NCI-H1092 treated with DMSO at 0.1 percent for 48 hours (cell line): ENCODE measurements around the gene TAB2.
"Not testable (repeated sequence)": the region's sequence is repeated elsewhere in the genome, so short reads cannot be mapped to it uniquely, and the experiment has no call there.

Source experiments
- DNase-seq: peaks from one replicate; lab custom pipeline; 2025; lab: John Stamatoyannopoulos, UW

Gene TAB2

DNA sequence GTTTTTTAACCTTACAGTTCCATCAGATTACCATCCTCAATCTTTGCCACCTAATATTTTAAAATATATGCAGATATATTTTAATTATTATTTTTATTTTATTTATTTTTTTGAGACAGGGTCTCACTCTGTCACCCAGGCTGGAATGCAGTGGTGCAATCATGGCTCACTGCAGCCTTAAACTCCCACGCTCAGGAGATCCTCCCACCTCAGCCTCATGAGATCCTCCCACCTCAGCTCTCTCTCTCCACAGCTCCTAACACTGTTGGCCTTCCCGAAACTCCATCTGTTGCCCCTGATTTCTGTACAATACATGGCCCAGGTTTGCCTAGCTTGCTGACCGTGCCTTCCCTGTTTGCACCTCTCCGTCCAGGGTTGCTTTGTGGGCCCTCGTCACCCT lies 4.4 kb upstream of the TAB2 start:
- no peak for DNase-seq

DNA sequence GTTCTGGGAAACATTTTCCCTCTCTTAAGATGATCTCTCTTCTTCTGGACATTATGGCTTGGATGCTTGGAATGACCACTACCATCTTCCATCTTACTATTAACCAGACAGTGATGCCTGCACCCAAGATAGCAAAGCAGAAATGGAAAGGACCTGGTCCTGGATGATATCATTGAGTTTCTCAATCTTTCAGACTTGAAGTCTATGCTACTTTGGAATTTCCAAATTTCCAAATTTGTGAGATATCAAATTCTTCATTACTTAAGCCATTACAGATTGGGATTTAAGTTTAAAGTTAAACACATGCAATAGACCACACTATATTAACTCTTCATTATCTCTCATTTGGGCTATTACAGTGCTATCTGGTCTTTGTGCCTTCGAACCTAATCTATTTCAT lies 3.7 kb upstream of the TAB2 start:
- no peak for DNase-seq

DNA sequence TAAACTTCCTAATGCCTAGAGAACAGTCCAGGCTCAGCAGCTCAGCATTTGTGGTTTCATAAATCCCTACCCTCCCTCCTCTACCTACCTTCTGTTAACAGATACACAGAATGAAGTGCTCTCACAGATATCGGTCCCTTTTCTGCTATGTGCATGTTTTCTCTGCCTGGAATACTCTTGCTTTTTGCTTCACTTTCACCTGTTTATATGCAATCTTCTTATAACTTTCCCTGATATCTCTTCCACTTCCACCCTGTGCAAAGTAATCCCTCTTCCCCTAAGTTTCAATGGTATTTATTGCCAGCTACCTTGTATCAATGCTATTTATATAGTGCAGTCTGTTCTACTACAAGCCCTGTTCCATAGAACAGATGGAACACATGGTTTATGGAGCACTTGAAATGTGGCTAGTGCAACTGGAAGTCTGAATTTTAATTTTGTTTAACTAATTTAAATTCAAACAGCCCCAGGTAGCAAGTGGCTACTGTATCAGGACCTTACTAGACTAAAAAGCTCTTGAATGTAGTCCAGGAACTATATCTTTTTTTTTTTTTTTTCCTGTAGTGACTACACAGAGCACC lies 3.1 kb upstream of the TAB2 start:
- DNase-seq: peak; percentile 10

DNA sequence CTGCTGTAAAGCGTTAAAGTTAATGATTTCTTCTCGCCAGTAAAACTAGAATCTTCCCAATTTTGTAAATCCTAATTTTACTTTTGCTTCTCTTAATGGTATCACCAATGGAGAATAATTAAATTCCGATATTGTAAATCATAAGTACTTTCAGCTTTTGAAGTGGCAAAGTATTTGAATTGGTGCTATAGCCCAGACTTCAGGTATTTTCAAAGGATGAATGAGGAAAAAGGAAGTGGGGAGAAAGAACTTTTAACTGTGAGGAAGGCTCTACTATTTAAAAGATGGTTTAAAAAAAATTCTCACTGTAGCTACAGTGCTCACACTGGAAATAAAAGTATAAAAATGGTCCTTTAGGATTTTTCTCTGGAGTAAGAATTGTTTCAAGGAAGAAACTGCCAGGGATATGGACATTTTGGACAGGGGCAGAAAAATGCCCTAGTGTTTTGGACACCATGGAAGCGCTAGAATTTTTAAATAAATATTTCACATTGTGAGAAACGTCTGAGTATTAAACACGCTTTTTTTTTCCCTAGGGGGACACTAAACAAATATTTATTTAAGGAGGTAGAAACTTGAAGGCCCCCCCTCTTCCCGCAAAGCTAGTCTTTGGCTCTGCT lies 1.3 kb upstream of the TAB2 start:
- DNase-seq: peak; percentile 23

DNA sequence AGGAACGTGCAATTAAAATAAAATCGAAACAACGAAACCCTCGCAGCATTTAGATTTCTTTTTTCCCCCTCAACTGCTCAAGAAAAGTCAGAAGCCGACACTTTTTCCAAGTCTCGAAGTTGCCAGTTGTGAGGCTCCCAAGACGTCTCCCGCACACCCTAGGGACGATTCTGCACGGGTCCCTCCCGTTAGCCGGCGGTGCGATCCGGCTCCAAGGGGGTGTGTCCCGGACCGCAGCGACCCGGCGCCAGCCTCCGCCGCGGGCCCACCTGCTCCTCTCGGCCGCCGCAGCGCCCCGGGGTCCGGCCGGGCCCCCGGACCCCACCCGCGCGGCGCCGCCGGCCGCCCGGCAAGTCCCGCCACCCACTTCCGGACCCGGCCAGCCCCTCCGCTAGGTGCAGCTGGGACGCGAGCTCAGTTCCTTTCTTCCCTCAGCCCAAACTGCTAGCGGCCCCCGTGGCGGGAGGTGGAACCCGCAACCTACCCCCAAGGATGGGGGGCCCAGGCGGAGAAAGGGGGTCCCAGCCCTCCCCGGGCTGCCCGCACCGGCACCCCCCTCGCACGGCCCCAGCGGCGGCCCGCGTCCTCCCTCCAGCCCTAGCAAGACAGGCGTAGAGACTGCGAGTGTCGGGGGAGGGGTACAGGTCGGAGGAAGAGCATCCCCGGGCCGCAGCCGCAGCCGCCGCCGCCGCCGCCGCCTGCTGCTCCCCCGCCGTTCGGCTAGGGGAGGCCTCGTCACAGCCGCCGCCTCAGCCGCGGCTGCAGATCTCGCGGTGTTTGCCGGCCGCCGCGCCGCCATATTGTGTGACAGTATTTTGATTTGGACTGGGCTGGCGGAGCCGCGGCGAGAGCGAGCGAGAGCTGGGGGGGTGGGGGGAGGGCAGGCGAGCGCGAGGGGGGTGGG lies 520 bp upstream of the TAB2 start:
- DNase-seq: peak; percentile 92

DNA sequence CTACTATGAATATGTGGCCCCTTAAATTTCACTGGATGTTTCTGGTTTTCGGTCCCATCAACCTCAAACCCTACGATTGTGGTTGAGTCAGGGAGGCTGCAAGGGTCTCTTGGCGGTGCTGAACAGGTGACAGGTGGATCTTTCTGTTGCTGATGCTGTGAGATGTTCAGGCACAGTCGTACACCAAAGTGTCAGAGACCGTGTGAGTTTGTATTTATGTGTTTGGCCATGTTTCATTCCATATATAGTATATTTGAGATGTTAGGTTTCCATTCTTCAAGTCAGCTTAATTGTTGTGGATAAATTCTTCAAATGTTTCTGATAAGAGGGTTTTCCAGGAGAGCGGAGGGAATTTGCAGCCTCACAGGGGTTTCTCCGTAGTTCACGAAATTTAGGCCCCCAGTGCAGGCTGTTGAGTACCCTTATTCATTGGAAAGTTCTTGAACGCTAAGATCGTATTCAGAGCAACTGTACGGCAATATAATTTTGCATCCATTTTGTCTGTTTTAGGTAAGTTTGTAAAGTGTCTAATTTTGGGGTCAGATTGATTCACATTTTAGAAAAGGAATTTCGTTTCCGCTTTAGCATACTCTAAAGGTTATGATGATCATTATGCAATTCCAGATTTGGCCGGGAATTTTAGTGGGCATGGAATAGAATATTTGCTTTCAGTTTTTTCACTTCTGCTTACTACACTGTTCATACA lies 1.2 kb downstream of the TAB2 start:
- DNase-seq: peak; percentile 30

DNA sequence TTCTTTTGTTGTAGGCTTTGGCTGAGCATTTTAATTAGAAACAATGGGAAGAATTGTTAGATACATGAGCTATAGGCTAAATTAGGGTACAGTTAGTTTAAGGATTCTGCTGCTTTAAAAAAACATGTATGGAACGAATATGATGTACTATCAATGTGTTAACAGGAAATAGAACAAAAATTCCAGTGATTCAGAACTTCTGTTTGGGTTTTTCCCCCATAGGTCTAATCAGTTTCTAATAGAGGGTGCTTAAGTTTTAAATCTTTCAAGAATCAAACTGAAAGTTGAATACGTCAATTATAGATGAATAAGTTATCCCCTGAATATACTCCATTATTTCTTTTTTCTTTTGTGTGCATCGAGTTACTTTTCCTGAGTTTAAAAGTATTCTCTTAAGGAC lies 1.9 kb downstream of the TAB2 start:
- DNase-seq: no peak

DNA sequence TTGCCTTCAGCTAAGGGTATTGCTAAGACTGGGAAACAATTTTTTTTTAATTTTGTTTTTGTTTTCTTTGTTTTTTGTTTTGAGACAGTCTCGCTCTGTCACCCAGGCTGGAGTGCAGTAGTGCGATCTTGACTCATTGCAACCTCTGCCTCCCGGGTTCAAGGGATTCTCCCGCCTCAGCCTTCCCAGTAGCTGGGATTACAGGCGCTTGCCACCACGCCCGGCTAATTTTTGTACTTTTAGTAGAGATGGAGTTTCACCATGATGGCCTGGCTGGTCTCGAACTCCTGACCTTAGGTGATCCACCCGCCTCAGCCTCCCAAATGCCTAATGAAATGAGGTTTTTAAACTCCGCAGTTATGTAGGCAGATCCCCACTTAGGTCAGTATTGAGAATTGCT lies 2.5 kb downstream of the TAB2 start:
- not testable (repeated sequence) for DNase-seq

DNA sequence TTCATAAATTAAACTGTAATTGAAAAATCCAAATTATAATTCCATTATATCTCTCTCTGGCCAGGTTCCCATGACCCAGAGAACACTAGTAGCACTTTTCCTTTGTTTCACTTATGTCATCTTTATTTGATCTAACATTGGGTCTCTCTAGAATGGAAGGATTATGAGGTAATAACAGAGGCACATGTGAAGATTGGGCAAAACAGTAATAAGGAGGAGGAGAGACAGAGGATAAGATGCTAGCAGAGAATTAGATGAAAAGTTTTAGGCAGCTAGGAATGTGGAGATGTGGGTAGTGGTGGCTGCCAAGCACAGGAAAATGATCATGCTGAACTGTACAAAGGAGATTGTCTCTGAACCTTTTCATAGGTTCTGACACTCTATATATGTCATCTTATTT lies 3.3 kb downstream of the TAB2 start:
- DNase-seq: no peak

DNA sequence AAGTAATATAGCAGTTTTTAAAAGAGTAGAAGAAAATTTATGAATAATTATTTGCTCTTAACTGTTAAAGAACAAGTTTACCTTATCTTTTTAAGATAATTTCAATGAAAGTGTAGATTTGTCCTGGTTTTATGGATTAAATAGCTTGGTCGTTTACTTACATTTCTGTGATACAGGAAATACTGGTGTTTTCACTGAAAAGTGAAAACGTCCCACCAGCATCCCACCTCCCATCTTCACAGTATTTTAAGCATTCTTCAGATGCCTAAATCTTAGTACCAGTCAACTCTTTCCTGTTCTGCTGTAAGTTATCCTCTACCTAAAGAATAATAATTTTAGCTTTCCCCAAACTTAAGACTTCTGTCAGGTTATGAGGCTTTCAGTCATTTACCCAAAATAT lies 5.8 kb downstream of the TAB2 start:
- no peak for DNase-seq

DNA sequence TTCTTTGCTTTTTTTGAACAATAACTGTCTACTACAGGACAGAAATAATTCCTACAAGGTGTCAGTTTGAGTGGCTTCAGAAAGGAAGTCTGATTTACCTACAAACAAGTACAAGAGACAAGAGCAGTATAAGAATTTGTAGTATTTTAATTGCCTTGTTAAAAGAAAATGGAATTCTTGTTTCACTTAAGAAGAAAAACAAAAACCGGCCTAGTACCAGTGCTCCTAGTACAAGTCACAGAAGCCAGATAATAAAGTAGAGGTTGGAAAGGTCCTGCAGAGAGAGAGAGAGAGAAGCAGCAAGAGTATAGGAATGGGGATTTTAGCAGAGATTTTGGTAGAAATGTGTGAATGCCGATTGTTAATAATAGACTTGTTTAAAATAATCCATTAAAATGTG lies 6.4 kb downstream of the TAB2 start:
- DNase-seq: no peak

DNA sequence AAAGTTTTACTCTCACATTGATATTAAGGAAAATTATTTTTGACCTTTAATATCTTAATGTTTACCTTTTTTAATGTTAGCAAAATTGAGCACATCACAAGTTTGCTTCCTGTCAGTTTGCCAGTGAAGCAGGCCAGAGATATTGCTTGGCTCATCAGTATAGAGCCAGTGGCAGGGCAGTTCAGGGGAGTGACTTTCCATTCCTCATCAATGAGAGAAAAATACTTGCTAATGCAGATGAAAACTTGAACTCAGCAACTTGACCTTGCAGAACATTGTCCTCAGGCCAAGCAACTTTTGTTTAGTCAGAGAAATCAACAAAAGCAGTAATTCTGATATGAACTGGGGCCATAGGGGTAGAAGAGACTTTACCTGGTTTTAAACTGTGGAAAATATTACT lies 6.9 kb downstream of the TAB2 start:
- no peak for DNase-seq

DNA sequence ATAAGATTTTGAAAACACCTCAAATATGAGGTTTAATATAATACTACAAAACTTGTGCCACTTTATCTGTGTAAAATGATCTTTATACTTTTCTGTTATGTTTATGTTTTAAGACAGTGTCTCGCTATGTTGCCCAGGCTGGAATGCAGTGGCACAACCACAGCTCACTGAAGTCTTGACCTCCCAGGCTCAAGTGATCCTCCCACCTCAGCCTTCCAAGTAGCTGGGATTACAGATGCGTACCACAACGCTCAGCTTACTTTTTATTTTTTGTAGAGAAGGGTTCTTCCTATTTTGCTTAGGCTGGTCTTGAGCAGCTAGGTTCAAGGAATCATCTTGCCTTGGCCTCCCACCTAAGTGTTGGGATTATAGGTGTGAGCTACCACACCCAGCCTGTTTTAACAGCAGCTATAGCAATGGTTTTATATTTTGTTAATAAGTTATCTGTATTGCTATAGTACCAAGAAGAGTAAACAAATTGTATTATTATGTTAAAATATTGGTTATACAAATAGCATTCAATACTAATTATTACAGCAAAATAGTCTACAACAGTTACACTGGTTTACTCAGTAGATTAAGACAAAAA lies 8.2 kb downstream of the TAB2 start:
- DNase-seq: no peak

DNA sequence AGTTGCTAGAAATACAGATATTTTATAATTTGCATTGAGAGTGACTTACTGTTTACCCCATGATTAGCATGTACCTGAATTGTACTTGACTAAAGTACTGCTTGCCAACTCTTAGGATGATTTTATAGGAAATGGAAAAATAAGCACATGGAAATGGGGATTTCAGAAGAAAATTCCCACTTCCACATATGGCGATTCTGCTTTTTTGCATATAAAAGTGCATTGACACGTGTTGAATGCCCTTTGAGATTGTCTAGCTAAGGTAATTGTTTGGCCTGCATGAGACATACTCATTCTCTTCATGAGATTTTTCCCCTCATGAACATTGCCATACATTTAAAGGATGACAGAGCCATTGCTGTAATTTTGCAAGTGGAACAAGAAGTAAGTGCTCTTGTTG lies 10.1 kb downstream of the TAB2 start:
- no peak for DNase-seq

DNA sequence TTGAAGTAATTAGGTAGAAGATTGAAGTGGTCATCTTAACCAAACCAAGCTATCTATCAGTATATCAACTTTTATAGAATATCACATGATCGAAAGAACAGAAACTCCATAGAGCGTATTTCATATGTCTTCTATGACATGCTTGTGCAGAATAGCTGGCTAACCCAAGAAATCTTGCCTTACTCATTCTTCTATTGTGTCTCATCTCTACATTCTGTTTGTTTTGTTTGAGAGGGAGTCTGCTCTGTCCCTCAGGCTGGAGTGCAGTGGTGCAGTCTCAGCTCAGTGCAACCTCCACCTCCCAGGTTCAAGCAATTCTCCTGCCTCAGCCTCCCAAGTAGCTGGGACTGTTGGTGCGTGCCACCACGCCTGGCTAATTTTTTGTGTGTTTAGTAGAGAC lies 10.6 kb downstream of the TAB2 start:
- no peak for DNase-seq

DNA sequence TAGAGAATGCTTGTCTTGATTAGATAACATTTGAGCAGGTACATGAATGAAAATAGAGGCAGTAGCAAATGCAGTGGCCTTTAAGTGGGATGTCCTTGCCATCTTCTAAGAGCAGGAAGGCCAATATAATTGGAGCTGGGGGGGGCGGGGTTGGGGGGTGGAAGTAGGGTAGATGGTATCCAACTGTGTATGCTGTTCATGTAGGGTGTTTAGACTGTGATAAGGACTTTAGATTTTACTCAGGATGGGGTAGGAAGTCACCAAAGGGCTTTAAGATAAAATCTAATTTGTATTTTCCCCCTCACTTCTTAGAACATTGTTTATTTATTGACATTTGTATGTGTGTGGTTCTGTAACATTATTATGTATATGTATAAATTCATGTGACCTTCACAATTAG lies 12.0 kb downstream of the TAB2 start:
- no peak for DNase-seq

DNA sequence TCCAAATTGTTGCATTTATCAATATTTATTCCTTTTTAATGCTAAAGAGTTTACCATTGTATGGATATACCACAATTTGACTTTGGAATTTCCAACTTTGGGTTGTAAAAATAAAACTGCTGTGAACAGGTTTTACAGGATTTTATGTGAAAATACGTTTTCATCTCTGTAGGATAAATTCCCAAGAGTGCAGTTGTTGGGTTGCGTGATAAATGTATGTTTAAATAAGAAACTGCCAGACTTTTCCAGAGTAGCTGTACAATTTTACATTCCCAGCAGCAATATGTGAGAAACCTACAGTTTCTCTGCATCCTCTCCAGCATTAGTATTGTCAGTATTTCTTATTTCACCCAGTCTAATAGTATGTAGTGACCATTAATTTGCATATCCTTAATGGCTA lies 12.6 kb downstream of the TAB2 start:
- no peak for DNase-seq

DNA sequence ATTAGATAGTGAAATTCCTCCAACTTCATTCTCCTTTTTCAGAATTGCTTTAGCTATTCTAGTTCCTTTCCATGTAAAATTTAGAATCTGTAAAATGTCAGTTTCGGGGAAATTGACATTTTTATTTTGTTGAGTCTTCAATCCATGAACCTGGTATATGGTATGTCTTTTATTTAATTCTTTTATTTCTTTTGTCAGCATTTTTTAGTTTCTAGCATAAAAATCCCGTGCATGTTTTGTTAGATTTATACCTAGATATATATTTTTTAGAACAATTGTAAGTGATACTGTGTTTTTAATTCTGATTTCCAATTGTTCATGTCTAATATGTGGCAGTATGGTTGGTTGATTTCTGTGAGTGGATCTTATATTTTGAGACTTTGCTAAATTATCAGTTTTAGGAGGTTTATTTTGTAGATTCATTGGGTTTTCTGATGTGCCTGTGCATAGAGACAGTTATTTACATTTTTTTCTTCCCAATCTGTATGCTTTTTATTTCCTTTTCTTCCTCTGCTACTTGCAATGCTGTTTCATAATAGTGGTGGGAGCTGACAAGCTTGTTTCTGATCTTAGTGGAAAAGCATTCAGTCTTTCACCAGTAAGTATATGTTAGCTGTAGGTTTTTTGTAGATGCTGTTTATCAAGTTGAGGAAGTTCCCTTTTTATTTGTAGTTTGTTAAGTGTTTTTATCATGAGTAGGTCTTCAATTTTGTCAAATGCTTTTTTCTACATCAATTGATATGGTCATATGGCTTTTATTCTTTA lies 13.7 kb downstream of the TAB2 start:
- DNase-seq: no peak

DNA sequence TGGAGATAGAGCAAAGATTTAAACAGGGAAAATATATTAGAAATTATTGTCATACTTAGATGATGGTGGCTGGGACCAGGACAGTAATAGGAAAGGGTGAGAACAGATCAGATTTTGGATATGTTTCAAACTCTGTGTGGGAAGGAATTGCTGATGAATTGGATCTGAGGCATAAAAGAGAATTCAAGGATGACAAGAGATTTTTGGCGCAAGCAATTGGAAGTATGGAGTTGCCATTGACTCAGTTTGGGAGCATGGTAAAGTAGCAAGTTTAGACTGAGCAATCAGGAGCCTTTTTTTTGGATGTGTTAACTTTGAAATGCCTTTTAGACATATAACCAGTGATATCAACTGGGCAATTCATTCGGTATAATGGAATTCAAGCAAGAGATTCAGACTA lies 14.4 kb downstream of the TAB2 start:
- DNase-seq: no peak

DNA sequence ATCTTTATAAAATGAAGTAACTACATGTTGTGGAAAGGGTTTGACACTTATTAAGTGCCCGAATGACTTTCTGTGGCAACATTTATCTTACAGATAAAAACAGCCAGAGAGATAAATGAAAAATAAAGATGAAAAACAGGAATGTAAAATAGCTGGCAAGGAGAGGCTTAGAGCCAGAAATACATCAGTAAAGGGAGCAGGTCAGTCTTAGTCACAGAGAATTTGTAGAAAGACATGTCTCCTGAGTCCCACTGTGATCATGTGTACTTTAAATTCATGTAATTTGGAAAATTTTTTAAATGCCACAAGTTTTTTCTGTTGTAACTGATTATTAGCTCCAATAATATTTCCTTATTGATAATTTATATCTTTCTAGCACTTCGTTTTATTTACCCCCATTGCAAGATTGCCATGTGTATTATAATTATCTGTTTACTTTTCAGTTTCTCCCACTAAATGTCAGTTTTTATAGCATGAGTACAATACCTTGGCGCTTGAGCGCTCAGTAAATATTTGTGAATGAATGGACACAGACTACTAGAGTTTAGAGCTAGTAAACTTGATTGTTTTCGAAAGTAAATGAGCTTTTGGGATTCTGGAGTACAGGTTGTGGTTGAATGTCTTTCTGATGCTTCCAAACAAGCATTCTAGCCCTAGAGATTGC lies 15.2 kb downstream of the TAB2 start:
- DNase-seq: peak; percentile 34

DNA sequence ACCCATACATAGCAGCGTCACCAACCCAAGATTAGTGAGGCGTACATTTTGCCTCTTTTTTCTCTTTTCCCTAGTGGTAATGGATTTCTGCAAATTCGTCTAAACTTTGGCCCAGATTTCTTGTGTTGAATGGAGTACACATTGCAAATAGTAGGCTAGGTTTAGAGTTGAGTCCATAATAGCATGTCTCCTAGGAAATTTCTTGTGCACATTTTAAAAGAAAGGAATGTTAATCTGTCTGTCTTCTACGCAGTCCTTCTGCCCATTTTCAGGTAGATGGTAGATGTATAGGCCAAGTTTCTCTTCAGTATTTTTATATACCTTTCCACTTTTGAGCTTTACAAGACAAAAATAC lies 15.7 kb downstream of the TAB2 start:
- DNase-seq: no peak
